ENCODE measurements around the gene GALNT8. TPM values are rescaled to one million over a fixed set of nuclear protein-coding genes. Genes with fewer than 3 reads are reported as not detected.
"Not testable (repeated sequence)": the region's sequence is repeated elsewhere in the genome, so short reads cannot be mapped to it uniquely, and the experiment has no call there.

The GALNT8 gene
- total and polyA plus RNA-seq, 9 of the 15 experiments (the other 6 are each of a cell fraction or from before 2014, with no cell fraction given) = 0.11 to 0.23 (median 0.21) TPM; not detected in 6

GRCh38 chr12:4720637-4720995, 416 bp downstream of the GALNT8 start (continued):
- TF ChIP-seq PRDM10 (IDR thresholded peaks at IDR 0.05; ENCODE audit: partially characterized antibody) (no peak), ATF6 (CRISPR knock-in tag; IDR thresholded peaks at IDR 0.05) (no peak), ILK (tag; IDR thresholded peaks at IDR 0.05; ENCODE audit: borderline replicate concordance, low read depth) (no peak), SRSF1 (IDR thresholded peaks at IDR 0.05; ENCODE audit: low read depth, low read length) (no peak)

- H3K9me3 ChIP-seq (replicated peaks; ENCODE audit: control insufficient read depth, insufficient read depth, low read depth, low read length); H3K27ac ChIP-seq (ENCODE audit: extremely low read depth, low read depth, low read length); CTCF ChIA-PET (ENCODE audit: low intra/inter-chr PET ratio); H3K9me1 ChIP-seq (ENCODE audit: control insufficient read depth, insufficient read depth, low read length); H3K79me2 ChIP-seq (ENCODE audit: control insufficient read depth, insufficient read depth, low read length); H3K4me3 ChIP-seq; FAIRE-seq; H3K4me2 ChIP-seq (ENCODE audit: insufficient read depth, low read length); in situ Hi-C loops (cut with MboI); H3K4me1 ChIP-seq (replicated peaks in 1 of 2; ENCODE audit: control insufficient read depth in 2 of 2, insufficient read depth in 2 of 2, low read length in 2 of 2); H4K20me1 ChIP-seq (replicated peaks; ENCODE audit: control insufficient read depth, insufficient read depth, low read length); intact Hi-C loops (cut with micrococcal nuclease); H3K36me3 ChIP-seq (ENCODE audit: control insufficient read depth, insufficient read depth, low read length); H3K9ac ChIP-seq (ENCODE audit: insufficient read depth in 1 of 2, low read depth in 2 of 2, low read length in 2 of 2); POLR2A ChIA-PET; DNase-seq (ENCODE audit: extremely low read depth in 1 of 4, low spot score in 3 of 4); H2AFZ ChIP-seq (ENCODE audit: low read depth, low read length); ATAC-seq; BruUV-seq (replicated peaks): not testable (repeated sequence)
- 0% methylated on average over 4 of the region's 11 CpGs for WGBS (ENCODE audit: insufficient coverage, low coverage, missing lambda C conversion rate)
- peaks cover 5 to 25% of the 10 kb centered on the region in 2 experiments; a peak in 4 of 5 replicates for H3K27me3 ChIP-seq (ENCODE audit: control insufficient read depth in 2 of 2, insufficient read depth in 2 of 2, low read length in 2 of 2)
Measured at GRCh38 chr12:4721587-4721986, 1.4 kb downstream of the GALNT8 start.

Data from K562 (cell line).